Measurements from ENCODE around the gene CST8.

Gene CST8

DNA sequence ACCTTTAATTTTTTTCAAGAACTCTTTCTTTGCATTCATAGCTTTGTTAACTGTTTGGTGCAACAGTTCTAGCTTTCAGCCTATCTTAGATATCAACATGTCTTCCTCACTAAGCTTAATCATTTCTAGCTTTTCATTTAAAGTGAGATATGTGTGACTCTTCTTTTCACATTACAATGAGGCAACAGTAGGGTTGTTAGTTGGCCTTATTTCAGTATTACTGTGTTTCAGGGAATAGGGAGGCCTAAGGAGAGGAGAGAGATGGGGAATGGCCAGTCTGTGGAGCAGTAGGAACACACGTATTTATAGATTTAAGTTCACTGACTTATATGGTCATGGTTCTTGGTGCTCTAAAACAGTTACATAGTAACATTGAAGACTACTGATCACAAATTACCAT is 41.6 kb downstream of the CST8 start:
- no peaks in the 10 kb centered on the region for H3K27me3 ChIP-seq (ENCODE audit: control insufficient read depth, insufficient read depth, low read length)
- H3K4me3 ChIP-seq (ENCODE audit: low read length), result no peak overlapping the region
- H3K9ac ChIP-seq (ENCODE audit: low read length), result no peak overlapping the region
- no peaks in the 10 kb centered on the region for H3K36me3 ChIP-seq (ENCODE audit: control insufficient read depth, insufficient read depth, low read length)
- H3K9me3 ChIP-seq (ENCODE audit: control insufficient read depth, low read length), result peaks cover 4% of the 10 kb centered on the region
- no peaks in the 10 kb centered on the region for H3K4me1 ChIP-seq (ENCODE audit: control insufficient read depth, insufficient read depth, low read length)

DNA sequence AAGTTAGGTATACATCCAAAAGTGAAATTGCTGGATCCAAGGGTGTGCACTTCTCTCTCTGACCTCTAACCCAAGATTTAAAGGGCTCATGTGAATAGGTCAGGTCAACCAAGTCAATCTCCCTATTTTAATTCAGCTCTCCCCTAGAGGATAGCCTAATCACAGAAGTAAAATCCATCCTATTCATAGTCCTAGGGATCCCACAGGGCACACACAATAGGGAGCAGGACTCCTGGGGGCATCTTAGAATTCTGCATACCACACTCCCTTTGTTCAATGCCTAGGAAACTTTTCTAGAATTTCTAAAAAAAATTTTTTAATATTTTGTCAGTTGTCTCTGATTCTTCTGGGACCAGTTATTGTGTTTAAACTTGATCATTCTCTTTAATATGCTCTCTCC is 42.2 kb downstream of the CST8 start:
- Histone ChIP-seq H3K9ac (ENCODE audit: low read length) (no peak overlapping the region), H3K36me3 (ENCODE audit: control insufficient read depth, insufficient read depth, low read length) (no peaks in the 10 kb centered on the region), H3K4me1 (ENCODE audit: control insufficient read depth, insufficient read depth, low read length) (no peaks in the 10 kb centered on the region), H3K9me3 (ENCODE audit: control insufficient read depth, low read length) (peaks cover under 1% of the 10 kb centered on the region), H3K4me3 (ENCODE audit: low read length) (no peak overlapping the region), H3K27me3 (ENCODE audit: control insufficient read depth, insufficient read depth, low read length) (no peaks in the 10 kb centered on the region)

DNA sequence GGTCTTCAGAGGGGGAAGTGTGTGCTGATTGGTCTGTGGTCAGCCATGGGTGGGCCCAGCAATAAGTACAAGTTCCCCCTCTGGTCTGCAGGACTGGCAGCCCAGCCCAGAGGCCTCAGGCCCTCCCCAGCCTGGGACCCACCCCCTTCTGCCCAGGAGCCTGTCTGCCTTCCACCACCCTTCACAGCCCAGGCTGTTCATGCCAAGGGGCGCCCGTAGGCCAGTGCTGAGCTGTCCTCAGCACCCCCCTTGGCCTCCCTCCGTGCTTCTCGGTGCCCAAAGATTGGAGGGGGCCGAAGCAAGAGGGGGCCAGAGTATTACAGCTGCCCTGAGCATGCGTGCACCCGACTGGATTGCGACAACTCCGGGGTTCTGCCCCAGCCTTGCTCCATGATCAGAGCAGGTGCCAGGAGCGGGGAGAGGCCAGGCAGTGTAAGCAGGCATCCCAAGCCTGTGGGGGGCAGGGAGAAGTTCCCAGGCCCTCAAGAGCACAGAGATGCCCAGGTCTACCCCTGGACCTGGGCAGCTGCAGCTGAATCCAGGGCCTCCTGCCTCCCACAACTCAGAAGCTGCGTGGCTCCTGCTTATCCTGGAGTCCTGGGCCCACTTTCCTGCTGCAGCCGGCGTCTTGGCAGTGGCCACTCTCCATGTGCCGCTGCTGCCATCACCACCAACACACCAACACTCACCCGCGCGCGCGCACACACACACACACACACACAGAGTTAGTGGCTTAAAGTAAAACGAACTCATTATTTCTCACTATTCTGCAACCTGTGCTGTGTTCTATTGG is 44.1 kb downstream of the CST8 start:
- H3K4me3 ChIP-seq (ENCODE audit: low read length), result no peak overlapping the region
- H3K36me3 ChIP-seq (ENCODE audit: control insufficient read depth, insufficient read depth, low read length), result no peaks in the 10 kb centered on the region
- no peaks in the 10 kb centered on the region for H3K9me3 ChIP-seq (ENCODE audit: control insufficient read depth, low read length)
- no peaks in the 10 kb centered on the region for H3K4me1 ChIP-seq (ENCODE audit: control insufficient read depth, insufficient read depth, low read length)
- no peak overlapping the region for H3K9ac ChIP-seq (ENCODE audit: low read length)
- H3K27me3 ChIP-seq (ENCODE audit: control insufficient read depth, insufficient read depth, low read length), result no peaks in the 10 kb centered on the region

DNA sequence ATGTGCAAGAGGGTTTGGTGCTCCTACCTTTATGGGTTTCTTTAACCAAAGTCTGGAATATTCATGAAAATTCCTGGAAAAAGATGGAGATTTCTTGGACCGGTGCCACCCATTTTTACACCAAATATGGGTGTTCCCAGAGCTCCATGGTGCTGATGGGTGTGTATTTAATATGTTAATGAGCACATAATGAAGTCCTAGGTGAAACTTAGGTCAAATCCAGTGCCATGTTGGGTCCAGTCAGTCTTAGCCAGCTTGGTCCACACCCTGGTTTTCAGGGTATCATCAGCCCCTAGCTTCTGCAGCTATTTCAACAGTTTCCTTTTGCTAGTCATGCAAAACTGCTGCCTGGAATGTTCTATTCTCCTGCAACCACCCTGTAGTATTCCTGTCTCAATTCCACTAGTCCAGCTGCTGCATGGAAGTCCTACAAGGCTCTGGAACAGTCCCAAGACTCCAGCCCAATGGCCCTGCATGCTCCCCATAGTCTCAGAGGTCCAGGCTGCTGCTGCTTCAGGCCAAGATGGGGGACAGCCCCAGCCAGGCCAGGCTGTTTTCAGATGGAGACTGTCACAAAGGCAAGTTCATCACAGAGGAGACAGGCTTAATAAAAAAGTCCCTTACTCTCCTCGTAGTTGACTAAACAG is 45.5 kb downstream of the CST8 start:
- no peak overlapping the region for H3K4me3 ChIP-seq (ENCODE audit: low read length)
- no peaks in the 10 kb centered on the region for H3K36me3 ChIP-seq (ENCODE audit: control insufficient read depth, insufficient read depth, low read length)
- no peaks in the 10 kb centered on the region for H3K4me1 ChIP-seq (ENCODE audit: control insufficient read depth, insufficient read depth, low read length)
- no peaks in the 10 kb centered on the region for H3K27me3 ChIP-seq (ENCODE audit: control insufficient read depth, insufficient read depth, low read length)
- no peaks in the 10 kb centered on the region for H3K9me3 ChIP-seq (ENCODE audit: control insufficient read depth, low read length)
- no peak overlapping the region for H3K9ac ChIP-seq (ENCODE audit: low read length)

DNA sequence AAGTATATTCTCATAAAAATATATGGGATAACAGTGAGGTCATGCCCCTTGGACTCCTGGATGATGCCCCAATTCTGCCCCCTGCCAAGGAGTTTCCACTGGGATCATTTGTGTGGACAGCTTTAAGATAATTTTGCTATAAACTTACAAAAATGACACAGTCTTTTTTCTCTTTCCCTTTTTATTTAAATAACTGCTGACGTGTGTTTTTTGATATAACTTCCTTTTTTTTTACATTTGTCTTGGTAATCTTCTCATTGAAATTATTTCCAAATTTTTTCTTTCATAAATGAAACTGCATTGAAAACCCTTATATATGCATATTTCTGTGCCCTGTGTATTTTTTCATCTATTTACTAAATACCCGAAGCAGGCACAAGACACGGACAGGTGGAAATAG is 46.1 kb downstream of the CST8 start:
- no peaks in the 10 kb centered on the region for H3K36me3 ChIP-seq (ENCODE audit: control insufficient read depth, insufficient read depth, low read length)
- no peak overlapping the region for H3K4me3 ChIP-seq (ENCODE audit: low read length)
- no peaks in the 10 kb centered on the region for H3K4me1 ChIP-seq (ENCODE audit: control insufficient read depth, insufficient read depth, low read length)
- H3K27me3 ChIP-seq (ENCODE audit: control insufficient read depth, insufficient read depth, low read length), result no peaks in the 10 kb centered on the region
- no peak overlapping the region for H3K9ac ChIP-seq (ENCODE audit: low read length)
- H3K9me3 ChIP-seq (ENCODE audit: control insufficient read depth, low read length), result no peaks in the 10 kb centered on the region

DNA sequence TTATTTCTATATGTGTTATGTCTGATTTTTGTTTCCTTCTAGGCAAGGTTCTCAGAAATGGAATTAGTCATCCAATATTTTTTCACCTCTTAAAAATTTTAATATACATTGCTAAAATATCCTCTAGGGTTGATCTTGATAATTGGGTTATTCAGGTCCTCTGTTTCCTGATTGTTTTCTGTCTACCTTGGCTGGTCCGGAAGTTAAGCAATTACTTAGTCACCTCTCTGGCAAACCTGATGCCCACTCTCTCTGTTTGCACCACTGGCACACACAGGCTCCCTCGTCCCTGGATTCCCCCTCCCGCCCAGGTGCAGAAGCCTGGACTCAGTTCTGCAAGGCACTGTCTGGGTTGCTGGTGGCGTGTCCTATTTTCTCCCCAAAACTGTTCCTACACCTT is 49.7 kb downstream of the CST8 start:
- H3K4me3 ChIP-seq (ENCODE audit: low read length), result no peak overlapping the region
- no peaks in the 10 kb centered on the region for H3K4me1 ChIP-seq (ENCODE audit: control insufficient read depth, insufficient read depth, low read length)
- no peaks in the 10 kb centered on the region for H3K27me3 ChIP-seq (ENCODE audit: control insufficient read depth, insufficient read depth, low read length)
- H3K9ac ChIP-seq (ENCODE audit: low read length), result no peak overlapping the region
- no peaks in the 10 kb centered on the region for H3K9me3 ChIP-seq (ENCODE audit: control insufficient read depth, low read length)
- no peaks in the 10 kb centered on the region for H3K36me3 ChIP-seq (ENCODE audit: control insufficient read depth, insufficient read depth, low read length)

DNA sequence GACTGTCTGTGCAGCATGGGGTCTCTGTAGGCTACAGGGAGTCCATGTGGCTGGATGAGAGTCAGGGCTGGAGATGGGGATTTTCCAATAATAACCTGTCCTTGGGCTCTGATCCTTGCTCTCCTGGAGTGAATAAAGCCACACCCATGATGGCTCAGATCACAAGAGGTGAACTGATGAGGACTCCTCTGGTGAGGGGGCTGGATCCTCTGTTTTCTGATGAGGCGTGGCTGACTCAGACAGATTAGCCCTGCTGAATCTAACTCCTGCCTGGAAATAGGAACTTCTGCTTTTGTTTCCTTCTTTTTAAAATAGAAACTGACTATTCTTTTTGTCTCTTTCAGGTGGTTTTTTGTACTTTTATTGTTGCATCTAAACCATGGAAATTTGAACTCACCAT is 50.4 kb downstream of the CST8 start:
- Histone ChIP-seq H3K27me3 (ENCODE audit: control insufficient read depth, insufficient read depth, low read length) (no peaks in the 10 kb centered on the region), H3K4me1 (ENCODE audit: control insufficient read depth, insufficient read depth, low read length) (no peaks in the 10 kb centered on the region), H3K9ac (ENCODE audit: low read length) (no peak overlapping the region)

DNA sequence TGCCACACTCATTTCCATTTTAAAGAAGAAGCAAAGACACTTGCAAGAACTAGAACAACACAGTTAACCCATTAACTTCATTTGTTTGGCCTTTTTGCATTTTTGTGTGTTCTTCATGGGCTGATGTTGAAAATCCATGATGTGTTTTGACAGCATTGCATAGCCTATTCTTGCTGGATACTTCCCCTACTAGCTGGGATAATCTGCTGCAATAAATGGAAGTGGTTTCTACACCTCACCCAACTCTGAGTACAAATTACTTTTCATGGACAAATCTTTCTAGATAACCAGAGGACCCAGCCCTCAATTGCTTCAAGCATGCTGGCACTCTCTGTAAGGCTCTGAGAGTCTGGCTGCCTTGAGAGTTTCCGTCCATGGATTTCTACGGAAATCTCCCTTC is 50.9 kb downstream of the CST8 start:
- Histone ChIP-seq H3K9me3 (ENCODE audit: control insufficient read depth, low read length) (no peaks in the 10 kb centered on the region), H3K4me1 (ENCODE audit: control insufficient read depth, insufficient read depth, low read length) (no peaks in the 10 kb centered on the region), H3K4me3 (ENCODE audit: low read length) (no peak overlapping the region), H3K9ac (ENCODE audit: low read length) (no peak overlapping the region), H3K36me3 (ENCODE audit: control insufficient read depth, insufficient read depth, low read length) (no peaks in the 10 kb centered on the region), H3K27me3 (ENCODE audit: control insufficient read depth, insufficient read depth, low read length) (no peaks in the 10 kb centered on the region)

More for the DNA sequence above, 50.4 kb downstream of the CST8 start:
- Histone ChIP-seq H3K4me3 (ENCODE audit: low read length) (no peak overlapping the region), H3K9me3 (ENCODE audit: control insufficient read depth, low read length) (no peaks in the 10 kb centered on the region), H3K36me3 (ENCODE audit: control insufficient read depth, insufficient read depth, low read length) (no peaks in the 10 kb centered on the region)

DNA sequence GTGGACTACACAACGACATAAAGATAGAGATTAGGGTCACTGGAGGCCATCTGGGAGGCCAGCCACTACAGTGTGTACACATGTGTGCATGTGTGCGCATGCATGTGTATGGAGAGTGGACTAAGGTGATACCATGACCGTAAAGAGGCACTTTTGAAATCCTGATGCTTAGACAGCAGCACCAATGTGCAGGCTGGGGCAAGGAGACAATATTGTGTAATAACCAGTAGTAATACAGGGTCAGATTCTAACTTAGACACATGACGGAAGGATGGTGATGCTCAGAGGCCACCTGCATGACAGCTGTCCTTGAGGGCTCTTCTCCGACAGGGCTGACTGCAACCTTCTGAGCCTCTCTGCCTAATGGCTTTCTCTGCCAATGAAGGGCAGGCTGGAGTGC is 51.9 kb downstream of the CST8 start:
- H3K4me1 ChIP-seq (ENCODE audit: control insufficient read depth, insufficient read depth, low read length), result no peaks in the 10 kb centered on the region
- no peaks in the 10 kb centered on the region for H3K36me3 ChIP-seq (ENCODE audit: control insufficient read depth, insufficient read depth, low read length)
- no peak overlapping the region for H3K4me3 ChIP-seq (ENCODE audit: low read length)
- no peak overlapping the region for H3K9ac ChIP-seq (ENCODE audit: low read length)
- H3K27me3 ChIP-seq (ENCODE audit: control insufficient read depth, insufficient read depth, low read length), result no peaks in the 10 kb centered on the region
- H3K9me3 ChIP-seq (ENCODE audit: control insufficient read depth, low read length), result no peaks in the 10 kb centered on the region

DNA sequence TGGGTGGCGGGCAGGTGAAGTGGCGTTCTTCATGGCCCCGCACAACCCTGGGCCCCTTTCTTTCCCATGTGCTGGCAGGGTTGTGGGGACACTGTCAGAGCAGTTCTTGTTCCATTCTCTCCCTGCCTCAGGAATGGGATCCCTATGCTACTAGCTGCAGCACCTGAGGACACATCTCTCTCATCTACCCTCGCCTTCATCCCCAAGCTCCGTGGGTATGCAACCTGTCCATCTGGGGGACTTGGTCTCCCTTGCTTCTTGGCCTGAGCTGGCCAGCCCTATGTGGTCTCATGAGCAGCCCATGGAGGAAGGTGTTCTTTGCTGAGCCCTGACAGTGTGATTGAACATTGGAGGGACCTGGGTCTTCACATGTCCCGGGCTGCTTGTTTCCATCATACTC is 53.2 kb downstream of the CST8 start:
- Histone ChIP-seq H3K9ac (ENCODE audit: low read length) (no peak overlapping the region), H3K36me3 (ENCODE audit: control insufficient read depth, insufficient read depth, low read length) (no peaks in the 10 kb centered on the region), H3K27me3 (ENCODE audit: control insufficient read depth, insufficient read depth, low read length) (no peaks in the 10 kb centered on the region), H3K9me3 (ENCODE audit: control insufficient read depth, low read length) (no peaks in the 10 kb centered on the region), H3K4me1 (ENCODE audit: control insufficient read depth, insufficient read depth, low read length) (no peaks in the 10 kb centered on the region), H3K4me3 (ENCODE audit: low read length) (no peak overlapping the region)

All from mucosa of stomach (tissue), 1 donor.